HG03558 (cell line): Measurements from ENCODE around the gene RNF41.
A peak's percentile ranks its signal among the peaks of the same experiment; 100 is the strongest.
"Not testable (repeated sequence)": the region's sequence is repeated elsewhere in the genome, so short reads cannot be mapped to it uniquely, and the experiment has no call there.

Experiments
- ATAC-seq: cut with Tn5 transposase; IDR thresholded peaks from one replicate; pipeline ENCODE4 v1.9.1; 2021; ENCODE audit warnings: moderate number of reproducible peaks; ENCODE audit not compliant: unreplicated experiment; ENCODE audit errors: extremely low read depth

RNF41 gene

DNA sequence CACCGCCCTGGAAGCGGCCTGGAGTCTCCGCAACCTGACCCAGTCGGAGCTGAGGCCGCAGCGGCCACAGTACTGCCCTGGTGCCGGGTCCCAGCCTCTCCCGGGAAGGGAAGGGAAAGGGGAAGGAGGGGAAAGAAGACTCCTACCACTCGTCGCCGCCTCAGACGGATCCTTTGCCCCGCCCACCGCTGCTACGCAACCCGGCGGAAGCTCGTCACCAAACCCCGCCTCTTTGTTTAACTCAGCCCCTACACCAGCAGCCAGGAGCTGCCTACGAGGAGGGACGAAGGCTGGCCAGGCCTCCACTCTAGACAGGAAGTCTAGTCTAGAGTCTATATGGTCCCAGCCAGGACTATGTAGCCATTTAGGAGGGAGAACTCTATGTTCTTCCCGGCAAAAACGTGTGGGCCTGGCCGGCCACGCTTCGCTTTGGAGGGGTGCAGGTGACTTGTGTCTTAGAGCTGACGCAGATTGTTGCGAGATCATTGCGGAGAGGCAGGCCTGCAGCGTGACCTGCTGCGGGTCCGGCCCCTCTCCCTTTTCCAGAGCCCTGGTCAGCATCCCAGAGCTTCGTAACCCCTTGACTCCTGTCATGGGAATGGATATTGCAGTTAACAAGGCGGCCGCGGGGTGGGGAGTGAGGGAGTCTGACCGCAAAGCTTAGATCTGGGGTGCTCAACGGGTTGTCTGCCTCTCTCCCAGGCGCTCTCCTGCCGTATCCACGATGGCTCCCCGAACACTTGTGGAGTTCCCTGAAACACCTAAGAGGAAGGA is at the start of gene RNF41:
Gene RNF41 (minus strand): TSS at position 166 of the 774 bp plus-strand sequence. CDS start 7,875 bp downstream, outside the sequence.
- ATAC-seq: peak; percentile 67

- ATAC-seq: no peak
Measured at GRCh38 chr12:56271031-56271430, 49.3 kb upstream of the RNF41 start.

- ATAC-seq: no peak
Measured at GRCh38 chr12:56267443-56268071, 45.8 kb upstream of the RNF41 start.

- peak; percentile 75 for ATAC-seq
Measured at GRCh38 chr12:56266693-56267442, 45.1 kb upstream of the RNF41 start, which contains the start of gene COQ10A. Gene COQ10A (plus strand): TSS chr12:56266942. CDS start chr12:56267119, 177 bp downstream.

- ATAC-seq: not testable (repeated sequence)
Measured at GRCh38 chr12:56266068-56266692, 44.5 kb upstream of the RNF41 start.

GRCh38 chr12:56262955-56263354 is 41.2 kb upstream of the RNF41 start:
- not testable (repeated sequence) for ATAC-seq

DNA sequence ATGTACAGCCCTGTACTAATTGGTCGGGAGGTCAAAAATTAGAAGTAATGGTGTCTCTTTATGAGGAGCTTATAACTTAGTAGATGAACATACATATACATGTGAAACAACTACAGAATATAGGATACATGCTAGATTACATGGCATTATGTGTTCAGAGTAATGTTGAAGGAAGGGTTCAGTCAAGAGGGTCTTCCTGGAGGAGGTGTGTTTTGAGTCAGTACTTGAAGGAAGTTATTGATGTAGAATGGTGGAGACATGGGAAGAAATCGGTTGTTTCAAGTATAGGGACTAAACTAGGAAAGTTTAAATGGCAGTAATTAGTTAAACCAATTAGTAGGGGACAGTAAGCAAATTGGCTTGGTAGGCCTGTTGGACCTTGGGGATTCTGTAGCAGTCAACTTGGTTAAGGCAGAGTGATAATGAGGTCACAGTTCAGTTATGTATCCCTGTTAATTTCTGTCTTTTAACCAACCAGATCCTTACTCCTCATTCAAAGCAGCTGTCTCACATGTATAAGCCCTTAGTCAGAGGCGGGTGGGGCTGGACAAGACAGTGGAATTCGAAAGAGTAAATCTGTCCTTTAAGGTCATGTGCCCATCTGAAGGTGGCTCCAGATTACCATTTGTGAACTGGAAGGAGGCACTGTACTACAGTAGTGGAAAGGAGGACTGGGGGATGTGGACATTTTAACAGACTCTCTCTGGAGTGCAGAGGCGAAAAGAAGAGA is 39.9 kb upstream of the RNF41 start:
- no peak for ATAC-seq

GRCh38 chr12:56260921-56261320 is 39.2 kb upstream of the RNF41 start:
- ATAC-seq: no peak

DNA sequence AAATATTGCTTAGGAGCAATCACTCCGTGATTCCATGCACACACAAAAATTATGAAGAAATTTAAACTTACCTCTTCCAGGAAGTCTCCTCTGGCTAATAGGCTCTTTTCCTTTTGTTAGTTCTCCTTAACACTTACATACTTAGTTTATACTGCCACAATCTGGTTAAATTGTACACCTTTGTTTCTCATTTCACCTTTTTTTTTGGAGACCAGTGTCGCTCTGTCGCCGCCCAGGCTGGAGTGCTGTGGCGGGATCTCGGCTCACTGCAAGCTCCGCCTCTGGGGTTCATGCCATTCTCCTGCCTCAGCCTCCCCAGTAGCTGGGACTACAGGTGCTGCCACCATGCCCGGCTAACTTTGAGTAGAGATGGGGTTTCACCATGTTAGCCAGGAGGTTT is 38.7 kb upstream of the RNF41 start:
- no peak for ATAC-seq

GRCh38 chr12:56258820-56259183 is 37.1 kb upstream of the RNF41 start:
- ATAC-seq: no peak

GRCh38 chr12:56258068-56258819 is 36.5 kb upstream of the RNF41 start, which contains the start of gene ANKRD52:
Gene ANKRD52 (minus strand): TSS chr12:56258384. CDS start chr12:56258269, 115 bp downstream.
- peak; percentile 86 for ATAC-seq

GRCh38 chr12:56257491-56258067 is 35.9 kb upstream of the RNF41 start:
- ATAC-seq: peak; percentile 8

GRCh38 chr12:56257071-56257470 is 35.3 kb upstream of the RNF41 start:
- ATAC-seq: no peak

DNA sequence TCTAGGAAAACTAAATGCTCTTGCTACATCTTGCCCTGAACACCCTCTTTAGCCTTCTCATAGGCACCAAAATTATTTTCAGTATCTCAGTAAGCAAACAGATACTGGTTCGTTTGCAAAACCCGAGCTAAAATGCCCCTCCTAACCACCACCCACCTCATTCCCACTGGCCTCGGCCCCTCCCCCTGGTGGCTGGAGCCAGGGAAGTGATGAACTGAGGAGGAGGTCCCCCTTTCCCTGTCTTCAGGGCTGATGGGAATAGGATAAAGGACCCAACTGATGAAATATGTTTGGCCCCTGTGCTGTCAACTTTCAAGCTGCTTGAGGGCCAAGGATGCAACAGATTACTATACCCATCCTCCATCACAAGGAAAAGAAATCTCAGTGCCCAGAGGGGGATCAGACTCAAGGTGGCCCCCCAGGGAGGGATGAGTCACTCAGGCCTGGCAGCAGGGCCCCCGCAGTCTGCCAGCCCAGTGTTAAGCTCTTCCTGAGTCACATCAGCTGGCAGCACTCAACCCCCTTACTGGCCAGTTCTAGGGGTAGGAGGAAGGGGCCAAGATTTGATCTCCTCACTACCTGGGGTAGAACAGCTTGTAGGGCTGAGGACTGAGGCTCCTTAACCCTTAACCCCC is 34.7 kb upstream of the RNF41 start:
- ATAC-seq: no peak

GRCh38 chr12:56255671-56256070 is 33.9 kb upstream of the RNF41 start:
- no peak for ATAC-seq

DNA sequence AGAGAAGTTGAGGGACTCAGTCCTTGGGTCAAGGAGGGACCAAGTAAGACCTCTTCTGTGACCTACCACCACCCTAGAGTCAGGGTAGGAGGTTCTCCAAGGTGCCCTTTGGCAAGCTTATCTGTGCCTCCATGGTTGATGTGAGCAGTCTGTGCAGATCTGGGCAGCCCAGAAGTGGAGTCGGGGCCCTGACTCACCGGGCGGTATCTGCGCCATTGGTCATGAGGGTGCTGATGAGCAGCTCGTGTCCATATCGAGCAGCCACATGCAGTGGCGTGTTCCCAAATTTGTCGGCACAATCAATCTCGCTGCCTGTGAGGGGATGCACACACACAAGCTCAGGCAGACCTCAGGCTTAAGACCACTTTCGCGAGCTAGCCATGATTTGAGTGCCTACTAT is 31.4 kb upstream of the RNF41 start:
- ATAC-seq: no peak

DNA sequence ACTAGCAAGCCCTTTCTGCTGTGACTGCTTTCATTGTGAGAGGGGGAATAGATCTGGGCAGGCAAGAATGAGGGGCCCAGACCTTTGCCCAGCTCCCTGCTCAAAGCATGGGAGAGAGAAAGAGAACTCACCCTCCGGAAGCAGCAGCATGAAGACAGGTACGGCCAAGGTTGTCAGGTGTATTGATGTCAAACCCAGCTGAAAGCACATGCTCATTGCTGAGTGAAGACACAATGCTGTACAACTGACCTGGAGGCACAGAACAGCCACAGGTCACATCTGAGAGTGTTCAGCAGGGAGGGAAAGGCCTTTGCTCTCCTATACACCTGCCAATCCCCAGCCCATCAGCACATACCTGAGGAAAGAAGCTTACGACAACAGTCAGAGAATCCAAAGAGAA is 30.9 kb upstream of the RNF41 start:
- ATAC-seq: no peak

- no peak for ATAC-seq
Measured at GRCh38 chr12:56248711-56249110, 27.0 kb upstream of the RNF41 start.
